Daoy (cell line): Measurements from ENCODE around the gene STK25. TPM values are rescaled to one million over a fixed set of nuclear protein-coding genes. Genes with fewer than 3 reads are reported as not detected.

Experiments
- DNase-seq: peaks from one replicate; pipeline ENCODE4 v3.0.0-alpha.2; 2015; ENCODE audit warnings: low read depth
- total RNA-seq: library from RNA; depleted of rRNA; stranded (reverse); fragments of >200 nt; shearing (Covaris generic); gene quantifications from 2 replicates; pipeline ENCODE4 v1.2.3, GENCODE V29; 2014; rRNA removed

Gene STK25
- 118 and 127 TPM in 2 replicates for total RNA-seq

- peak; percentile 99 for DNase-seq
Measured at GRCh38 chr2:241508240-241509154, at the start of gene STK25. Gene STK25, minus strand, starts transcription at chr2:241508584. Its CDS starts 549 bp downstream, at chr2:241508035.

- no peak for DNase-seq
Measured at GRCh38 chr2:241556746-241557145, 48.4 kb upstream of the STK25 start.

- DNase-seq = no peak
Measured at GRCh38 chr2:241555711-241556110, 47.3 kb upstream of the STK25 start.

- no peak for DNase-seq
Measured at GRCh38 chr2:241554610-241555322, 46.4 kb upstream of the STK25 start.

GRCh38 chr2:241553981-241554380 lies 45.6 kb upstream of the STK25 start:
- no peak for DNase-seq

GRCh38 chr2:241553512-241553830 lies 45.1 kb upstream of the STK25 start:
- DNase-seq = no peak

- DNase-seq = no peak
Measured at GRCh38 chr2:241551998-241552737, 43.8 kb upstream of the STK25 start.

GRCh38 chr2:241551599-241551997 lies 43.2 kb upstream of the STK25 start:
- no peak for DNase-seq

GRCh38 chr2:241550616-241551580 lies 42.5 kb upstream of the STK25 start:
- no peak for DNase-seq

- no peak for DNase-seq
Measured at GRCh38 chr2:241548451-241548835, 40.1 kb upstream of the STK25 start.

- DNase-seq = no peak
Measured at GRCh38 chr2:241547781-241548450, 39.5 kb upstream of the STK25 start.

- DNase-seq = peak; percentile 88
Measured at GRCh38 chr2:241546771-241547498, 38.6 kb upstream of the STK25 start.

- no peak for DNase-seq
Measured at GRCh38 chr2:241545523-241546473, 37.4 kb upstream of the STK25 start.

- peak; percentile 87 for DNase-seq
Measured at GRCh38 chr2:241545106-241545505, 36.7 kb upstream of the STK25 start.

GRCh38 chr2:241542278-241542605 lies 33.9 kb upstream of the STK25 start:
- no peak for DNase-seq

- DNase-seq = no peak
Measured at GRCh38 chr2:241541564-241542277, 33.3 kb upstream of the STK25 start.

GRCh38 chr2:241540771-241541561 lies 32.6 kb upstream of the STK25 start:
- peak; percentile 56 for DNase-seq
